Ramos (cell line): Measurements from ENCODE around the gene STK11.
"Not testable (repeated sequence)": the region's sequence is repeated elsewhere in the genome, so short reads cannot be mapped to it uniquely, and the experiment has no call there.

Experiments used
- in situ Hi-C: fragments of 300-500 bp; cut with MboI; formaldehyde crosslinking; loops from one replicate; pipeline ENCODE4 v1.14.3; 2022; ENCODE audit warnings: low sequenced_read_pairs; ENCODE audit not compliant: unreplicated experiment

The STK11 gene

DNA sequence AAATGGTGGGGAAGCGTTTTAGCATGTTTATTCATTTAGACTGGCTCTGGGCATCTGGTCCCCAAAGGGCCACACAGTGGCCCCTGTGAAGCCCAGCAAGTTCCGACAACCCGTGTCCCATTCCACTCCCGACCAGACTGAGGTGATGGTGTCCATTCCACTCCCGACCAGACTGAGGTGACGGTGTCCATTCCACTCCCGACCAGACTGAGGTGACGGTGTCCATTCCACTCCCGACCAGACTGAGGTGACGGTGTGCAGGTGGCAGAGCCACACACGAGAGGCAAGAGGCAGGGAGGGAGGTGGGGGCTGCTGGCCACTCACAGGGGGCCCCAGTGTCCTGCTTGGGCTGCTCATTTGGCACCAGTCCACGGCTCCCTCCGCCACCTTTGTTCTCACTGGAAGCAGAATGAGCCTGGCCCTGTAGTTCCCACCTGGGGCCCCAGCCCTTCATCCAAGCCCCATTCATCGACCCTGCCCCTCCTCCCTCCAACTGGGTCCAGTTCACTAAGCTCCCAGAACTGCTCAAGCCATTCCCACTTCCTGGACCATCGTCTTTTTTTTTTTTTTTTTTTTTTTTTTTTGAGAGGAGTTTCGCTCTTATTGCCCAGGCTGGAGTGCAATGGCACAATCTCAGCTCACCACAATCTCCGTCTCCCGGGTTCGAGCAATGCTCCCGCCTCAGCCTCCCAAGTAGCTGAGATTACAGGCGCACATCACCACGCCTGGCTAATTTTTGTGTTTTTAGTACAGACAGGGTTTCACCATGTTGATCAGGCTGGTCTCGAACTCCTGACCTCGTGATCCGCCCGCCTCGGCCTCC lies 40.9 kb downstream of the STK11 start:
- in situ Hi-C loops: not testable (repeated sequence)

DNA sequence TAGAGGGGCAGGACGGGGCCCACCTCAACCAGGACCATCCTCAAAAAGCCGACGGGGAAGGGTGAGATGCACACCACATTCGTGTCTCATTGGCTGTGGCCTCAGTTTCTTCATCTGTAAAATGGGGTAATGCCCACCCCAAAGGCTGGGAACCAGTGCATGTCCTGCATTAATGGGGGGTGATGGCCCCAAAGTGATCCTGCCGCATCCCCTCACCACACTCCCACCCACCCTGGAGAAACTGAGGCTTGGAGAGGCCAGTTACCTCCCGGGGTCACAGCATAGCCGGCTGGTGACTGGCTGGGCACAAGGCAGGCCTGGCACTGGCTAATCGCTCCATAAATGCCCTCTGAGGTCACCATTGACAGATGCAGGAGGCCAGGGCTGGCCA lies 42.2 kb downstream of the STK11 start:
- in situ Hi-C loops: no loop called here

DNA sequence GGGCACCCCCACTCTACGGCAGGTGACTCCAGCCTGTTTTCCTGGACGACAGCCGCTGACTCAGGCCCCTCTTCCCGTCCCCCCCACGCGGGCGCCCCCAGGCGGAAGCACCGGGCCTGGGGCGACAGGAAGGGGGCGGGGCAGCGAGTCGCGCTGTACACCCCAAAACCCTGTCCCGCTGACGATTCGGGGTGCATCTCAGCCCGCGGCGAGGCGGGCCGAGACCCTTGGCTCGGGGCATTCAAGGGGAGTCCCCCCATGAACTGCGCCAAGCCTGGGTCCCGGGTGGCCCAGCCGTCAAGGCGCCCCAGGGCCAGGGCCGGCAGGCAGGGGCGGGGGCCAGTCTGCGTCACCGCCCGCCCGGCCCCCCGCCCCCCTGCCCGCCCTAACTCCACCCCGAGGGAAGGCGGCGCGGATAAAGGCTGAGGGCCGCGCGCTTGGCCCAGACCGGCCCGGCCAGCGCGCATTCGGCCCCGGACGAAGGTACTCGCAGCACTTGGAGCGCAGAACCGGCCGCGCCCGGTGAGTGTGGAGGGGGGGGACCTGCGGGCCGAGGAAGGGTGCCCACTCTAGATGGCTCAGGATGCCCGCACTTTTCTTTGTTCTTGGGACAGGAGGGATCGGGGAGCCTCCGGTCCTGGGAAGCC lies 42.7 kb downstream of the STK11 start, which contains the start of gene MIDN:
Gene MIDN, plus strand, starts transcription at position 445 of the 647 bp plus-strand sequence. CDS start 1,714 bp downstream, outside the sequence.
- in situ Hi-C loops: no loop called here

DNA sequence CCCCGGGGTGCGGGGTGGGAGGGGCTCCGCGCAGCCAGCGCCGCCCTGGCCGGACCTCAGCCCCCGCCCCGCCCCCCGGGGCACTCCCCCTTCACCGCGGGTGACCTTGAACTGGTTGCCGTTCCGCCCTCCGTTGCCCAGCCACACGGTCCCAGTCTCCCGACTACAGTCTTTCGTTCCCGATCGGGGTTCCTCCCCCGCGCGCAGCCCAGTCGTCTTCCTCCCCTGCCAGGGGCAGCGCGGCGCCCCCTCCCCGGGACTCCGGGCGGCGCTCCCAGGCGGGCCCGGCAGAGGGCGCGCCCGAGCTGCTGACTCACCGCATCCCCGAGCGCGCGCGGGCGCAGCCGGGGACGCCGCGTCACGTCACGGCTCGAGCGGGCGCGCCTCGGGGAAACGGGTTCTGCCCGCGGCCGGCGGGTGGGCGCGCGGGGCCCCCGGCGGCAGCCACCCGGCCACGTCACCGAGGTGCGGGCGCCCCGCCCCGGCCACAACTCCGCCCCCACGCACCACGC lies 43.3 kb downstream of the STK11 start:
- in situ Hi-C loops: no loop called here

DNA sequence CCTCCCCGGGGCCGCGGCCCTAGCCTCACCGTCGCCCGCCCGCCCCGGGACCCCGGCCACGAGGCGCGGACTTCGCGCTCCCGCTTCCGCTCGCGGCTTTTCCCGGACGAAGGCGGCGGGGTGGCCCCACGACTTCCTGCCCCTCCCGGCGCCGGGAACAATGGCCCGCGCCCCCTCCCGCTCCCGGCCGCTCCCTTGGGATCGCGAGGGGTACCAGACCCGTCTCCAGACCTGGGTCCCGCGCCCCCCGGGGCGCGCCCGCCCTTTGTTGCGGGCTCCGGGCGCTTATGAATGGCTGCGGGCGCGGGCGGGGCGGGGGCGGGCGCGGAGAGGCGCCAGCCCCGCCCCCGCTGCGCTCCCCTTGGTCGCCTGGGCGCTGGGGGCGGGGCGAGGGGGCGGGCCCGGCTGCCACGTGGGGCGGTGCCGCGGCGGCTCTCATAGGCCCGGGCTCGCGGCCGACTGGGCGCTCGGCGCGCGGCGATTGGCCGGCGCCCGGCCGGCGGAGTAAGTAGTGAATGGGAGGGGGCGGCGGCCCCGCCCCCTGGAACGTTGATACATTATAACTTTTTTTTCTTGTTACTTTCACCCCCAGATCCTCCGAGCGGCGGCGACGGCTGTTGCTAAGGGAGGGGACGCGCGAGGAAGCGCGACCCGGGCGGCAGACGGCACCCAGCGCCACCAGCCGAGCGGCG lies 43.9 kb downstream of the STK11 start:
- in situ Hi-C loops: no loop called here

DNA sequence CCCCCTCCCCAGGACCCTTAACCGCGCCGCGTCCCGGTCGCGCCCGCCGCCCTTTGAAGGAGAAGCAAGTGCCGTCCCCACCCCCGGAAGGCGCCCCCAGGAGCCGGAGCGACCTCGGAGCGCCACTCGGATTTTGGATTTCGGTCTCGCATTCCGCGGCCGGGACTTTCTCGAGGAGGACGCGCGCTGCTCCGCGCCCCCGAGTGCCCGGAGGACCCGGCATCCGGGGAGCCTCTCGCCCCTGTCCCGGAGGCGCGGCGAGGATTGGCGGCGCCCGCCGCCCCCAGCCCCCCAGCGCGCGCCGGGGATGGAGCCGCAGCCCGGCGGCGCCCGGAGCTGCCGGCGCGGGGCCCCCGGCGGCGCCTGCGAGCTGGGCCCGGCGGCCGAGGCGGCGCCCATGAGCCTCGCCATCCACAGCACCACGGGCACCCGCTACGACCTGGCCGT lies 44.4 kb downstream of the STK11 start:
- in situ Hi-C loops: no loop called here

DNA sequence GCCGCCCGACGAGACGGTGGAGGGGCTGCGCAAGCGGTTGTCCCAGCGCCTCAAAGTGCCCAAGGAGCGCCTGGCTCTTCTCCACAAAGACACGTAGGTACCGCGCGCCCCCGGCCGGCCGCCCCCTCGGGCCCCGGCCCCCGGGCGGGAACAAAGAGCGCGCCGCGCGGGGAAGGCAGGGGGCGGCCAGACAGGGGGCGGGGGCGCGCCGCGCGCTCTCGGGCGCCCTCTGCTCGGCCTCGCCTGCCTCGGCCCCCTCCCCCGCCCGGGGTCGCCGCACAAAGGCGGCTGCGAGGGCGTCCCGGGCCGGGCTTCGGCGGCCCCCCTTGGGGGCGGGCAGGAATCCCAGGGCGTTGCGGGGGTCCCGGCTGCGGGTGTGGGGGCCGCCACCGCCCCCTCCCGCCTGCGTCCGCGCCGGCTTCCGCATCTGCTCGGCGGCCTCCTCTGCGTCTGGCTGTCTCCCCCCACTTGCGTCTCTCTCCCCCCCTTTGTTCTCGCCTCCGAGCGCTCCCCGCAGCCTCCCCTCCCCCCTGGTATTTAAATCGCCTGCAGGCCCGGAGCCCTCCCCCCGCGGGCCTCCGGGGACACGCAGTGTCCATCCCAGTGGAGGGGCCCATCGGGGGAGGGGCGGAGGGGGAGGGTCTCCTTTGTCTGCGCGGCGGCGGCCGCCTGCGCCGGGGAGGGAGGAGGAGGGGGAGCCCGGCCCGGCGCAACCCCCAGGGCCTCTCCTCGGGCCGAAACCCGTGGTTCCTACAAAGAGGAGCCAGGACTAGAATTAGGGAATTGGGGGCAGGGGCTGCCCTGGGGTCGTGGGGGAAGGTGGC lies 45.1 kb downstream of the STK11 start:
- in situ Hi-C loops: no loop called here

DNA sequence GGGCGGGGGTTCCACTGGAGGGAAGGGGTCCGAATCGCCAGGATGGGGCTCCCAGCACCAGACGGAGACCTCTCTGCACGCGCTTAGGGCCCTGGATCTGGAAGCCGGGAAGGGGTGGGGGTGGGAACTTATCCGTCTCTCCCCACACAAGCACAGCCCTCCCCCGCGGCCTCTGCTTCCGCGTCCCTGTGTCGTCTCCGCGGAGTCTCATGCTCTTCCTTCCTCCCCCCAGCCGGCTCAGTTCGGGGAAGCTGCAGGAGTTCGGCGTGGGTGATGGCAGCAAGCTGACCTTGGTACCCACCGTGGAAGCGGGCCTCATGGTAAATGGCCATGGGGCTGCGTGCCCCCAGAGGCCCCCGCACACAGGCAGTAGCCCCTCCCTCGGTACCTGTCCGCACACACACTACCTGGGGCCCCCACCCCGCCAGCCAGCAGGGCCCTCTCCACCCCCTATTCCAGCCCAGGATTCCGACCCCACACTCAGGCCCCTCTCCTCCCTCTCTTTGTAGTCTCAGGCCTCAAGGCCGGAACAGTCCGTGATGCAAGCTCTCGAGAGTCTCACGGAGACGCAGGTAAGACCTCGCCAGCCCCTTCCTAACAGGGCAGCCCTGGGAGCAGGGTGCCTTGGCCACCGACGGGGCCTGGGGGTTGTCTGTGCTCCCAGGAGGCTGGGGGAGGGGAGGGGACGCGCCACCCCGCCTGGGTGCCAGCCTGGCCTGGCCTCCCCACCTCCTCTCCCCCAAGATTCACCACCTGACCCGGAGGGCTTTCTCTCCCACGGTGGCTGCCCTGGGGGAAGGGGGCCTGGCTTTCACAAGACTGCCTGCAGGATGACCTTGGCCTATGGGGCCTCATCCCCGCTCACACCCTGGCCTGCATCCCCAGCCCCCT lies 46.0 kb downstream of the STK11 start:
- in situ Hi-C loops: no loop called here

DNA sequence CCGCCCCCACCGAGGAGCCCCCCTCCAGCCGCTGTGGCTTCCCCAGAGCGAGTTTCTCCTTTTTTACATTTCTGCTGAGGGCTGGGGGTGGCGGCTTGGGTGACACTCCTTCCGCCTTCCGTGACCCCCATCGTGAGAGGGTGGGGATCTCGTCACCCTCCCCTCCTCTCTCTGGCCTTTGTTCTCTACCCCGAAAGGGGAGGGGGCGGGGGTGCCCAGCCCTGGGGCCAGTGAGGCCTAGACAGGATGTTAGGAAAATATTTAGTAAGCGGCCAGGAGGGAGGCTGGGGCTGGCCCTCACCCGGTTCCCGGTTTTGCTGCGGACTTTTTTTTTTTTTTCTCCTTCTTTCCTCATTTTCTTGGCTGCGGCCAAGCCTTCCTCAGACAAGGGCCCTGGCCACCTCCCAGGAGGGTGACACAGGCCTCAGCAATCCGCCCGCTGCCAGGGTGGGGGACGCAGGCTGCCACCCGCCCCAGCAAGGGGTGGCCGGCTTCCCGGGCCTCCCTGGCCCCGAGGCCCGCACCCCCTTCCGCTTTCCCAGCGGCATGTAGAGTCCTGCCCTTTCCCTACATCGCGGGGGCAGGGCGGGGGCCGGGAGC lies 46.7 kb downstream of the STK11 start:
- in situ Hi-C loops: no loop called here

DNA sequence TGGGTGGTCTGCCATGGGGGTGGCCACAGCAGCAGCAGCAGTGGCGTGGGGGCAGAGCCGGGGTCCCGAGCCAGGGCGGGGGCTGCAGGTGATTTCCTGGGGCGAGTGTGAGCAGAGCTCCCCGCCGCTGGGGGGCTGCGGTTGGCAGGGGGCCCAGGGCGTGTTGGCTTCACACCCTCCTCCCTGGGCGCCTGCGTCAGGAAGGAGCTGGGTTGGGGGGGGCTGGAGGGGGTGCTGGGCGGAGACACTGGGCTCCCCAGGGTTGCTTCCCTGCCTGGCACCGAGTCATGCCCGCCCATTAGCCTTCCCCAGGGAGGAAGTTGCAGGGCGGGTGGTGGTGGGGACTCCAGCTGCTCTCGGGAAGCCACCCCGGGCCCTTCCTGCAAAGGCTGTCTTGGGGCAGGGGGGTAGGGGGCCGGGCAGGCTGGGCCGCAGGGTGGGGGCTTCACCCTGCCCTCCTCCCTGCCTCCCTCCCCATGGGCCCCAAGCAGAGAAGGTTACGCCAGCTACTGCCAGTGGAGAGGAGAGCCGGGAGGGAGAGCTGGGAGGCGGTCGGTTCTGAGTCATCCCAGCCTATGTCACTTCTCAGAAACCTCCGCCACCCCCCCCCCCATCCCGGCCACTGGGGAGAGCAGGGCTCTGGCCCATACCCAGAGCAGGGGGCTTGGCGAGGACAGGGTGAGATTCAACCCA lies 47.4 kb downstream of the STK11 start:
- in situ Hi-C loops: no loop called here

DNA sequence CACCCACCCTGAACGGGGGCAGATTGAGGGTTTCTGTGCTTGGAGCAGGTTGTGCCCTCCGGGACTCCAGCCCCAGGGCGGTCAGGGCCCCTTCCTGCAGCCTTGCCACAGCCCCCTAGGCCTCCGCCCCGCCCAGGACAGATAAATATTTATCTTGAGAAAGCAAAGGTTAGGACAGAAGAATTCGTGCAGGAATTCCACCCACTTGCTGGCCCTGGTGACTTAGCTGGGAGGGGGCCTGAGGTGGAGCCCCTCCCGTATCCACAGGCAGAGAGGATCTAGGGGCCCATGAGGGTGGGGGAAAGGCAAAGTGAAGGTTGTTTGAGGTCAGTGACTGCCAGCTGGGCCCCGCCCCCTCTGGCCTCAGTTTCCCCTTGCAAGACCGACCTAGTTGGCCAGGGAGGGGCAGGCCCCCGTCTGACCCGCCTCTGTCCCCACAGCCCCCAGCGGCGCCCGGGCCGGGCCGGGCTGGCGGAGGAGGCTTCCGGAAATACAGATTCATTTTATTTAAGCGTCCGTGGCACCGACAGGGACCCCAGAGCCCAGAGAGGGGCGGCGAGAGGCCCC lies 48.0 kb downstream of the STK11 start:
- in situ Hi-C loops: no loop called here

DNA sequence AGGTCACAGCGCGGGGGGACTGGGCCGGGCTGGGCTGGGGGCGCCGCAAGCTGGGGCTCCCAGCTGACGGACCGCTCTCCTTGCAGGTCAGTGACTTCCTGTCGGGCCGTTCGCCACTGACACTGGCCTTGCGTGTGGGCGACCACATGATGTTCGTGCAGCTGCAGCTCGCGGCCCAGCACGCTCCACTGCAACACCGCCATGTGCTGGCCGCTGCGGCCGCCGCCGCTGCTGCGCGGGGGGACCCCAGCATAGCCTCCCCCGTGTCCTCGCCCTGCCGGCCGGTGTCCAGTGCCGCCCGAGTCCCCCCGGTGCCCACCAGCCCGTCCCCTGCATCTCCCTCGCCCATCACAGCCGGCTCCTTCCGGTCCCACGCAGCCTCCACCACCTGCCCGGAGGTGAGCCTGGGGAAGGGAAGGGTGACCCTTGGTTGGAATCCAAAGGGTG lies 48.5 kb downstream of the STK11 start:
- in situ Hi-C loops: no loop called here

DNA sequence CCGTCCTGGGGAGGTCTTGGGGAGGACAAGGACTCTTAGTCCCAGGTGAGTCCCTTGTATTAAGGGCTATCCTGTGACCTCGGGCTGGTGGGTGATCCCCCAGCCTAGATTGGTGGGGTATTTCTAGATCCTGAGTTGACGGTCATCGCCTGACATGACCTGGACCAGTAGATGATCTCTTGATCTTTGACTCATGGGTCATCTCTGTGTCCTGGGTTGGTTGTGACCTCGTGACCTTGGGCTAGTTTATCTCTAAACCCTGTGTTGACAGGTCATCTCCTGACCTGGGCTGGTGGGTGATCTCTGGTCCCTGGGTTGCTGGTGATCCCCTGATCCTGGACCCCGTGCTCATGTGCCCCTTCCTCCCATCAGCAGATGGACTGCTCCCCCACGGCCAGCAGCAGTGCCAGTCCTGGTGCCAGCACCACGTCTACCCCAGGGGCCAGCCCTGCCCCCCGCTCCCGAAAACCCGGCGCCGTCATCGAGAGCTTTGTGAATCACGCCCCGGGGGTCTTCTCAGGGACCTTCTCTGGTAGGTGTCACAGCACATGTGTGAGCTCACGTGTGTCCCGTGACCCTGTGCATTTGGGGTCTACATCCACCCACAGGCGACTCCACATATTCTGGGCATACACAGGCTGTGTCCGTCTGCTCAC lies 49.1 kb downstream of the STK11 start:
- in situ Hi-C loops: no loop called here

DNA sequence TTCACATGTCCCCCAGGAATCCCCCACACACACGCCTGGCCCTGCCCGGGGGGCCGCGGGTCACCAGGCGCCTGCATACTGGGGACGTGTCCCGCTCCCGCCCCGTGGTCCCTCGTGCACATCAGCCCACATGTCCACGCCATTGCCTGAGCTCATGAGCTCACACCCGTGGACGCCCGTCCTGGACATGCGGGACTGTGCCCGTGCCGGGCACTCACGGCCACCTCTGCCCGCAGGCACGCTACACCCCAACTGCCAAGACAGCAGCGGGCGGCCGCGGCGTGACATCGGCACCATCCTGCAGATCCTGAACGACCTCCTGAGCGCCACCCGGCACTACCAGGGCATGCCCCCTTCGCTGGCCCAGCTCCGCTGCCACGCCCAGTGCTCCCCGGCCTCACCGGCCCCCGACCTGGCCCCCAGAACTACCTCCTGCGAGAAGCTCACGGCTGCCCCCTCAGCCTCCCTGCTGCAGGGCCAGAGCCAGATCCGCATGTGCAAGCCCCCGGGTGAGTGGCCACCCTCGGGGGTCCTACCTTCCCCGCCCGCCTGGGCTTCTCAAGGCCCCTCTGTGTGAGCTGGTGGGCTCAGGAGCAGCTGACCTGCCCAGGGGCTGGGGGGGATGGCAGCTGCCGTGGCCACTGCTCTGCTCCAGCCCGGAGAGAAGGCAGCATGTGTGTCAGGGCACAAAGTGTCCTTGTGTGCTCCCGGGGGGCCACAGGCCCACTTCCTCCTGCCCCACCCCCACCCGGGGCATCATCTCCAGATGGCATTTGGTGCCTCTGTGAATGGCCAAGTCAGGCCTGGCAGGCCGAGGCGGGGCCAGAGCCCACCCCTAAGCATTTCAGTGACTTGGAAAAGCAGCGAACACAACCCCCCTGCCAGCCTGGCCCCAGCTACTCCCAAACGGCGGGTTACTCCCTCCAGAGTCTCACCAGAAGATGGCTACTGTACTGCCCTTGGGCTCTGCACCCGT lies 49.9 kb downstream of the STK11 start:
- in situ Hi-C loops: no loop called here

DNA sequence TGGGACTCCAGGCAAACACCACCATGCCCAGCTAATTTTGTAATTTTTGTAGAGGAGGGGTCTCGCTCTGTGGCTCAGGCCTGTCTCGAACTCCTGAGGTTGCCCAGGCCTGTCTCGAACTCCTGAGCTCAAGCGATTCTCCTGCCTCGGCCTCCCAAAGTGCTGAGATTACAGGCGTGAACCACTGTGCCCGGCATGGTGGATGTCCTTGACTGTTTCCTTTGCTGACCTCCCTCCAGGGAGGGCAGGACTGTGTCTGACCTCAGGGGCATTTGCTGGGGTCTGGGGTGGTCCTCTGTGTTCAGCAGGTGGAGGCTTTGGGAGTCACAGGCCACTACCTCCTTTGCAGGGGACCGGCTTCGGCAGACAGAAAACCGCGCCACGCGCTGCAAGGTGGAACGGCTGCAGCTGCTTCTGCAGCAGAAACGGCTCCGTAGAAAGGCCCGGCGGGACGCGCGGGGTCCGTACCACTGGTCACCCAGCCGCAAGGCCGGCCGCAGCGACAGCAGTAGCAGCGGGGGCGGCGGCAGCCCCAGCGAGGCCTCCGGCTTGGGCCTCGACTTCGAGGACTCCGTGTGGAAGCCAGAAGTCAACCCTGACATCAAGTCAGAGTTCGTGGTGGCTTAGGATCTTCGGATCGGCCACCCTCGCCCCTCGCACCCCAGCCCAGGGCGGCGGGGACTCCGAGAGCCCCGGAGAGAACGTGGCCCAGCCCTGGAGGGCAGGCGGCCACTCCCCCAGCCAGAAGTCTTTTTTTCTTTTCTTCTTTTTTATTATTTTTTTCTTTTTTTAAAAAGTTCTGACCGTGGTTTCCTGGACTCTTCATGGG lies 51.3 kb downstream of the STK11 start:
- in situ Hi-C loops: no loop called here
